Lung (tissue), 12 donors: Measurements from ENCODE around the gene TAC4. TPM values are rescaled to one million over a fixed set of nuclear protein-coding genes. Genes with fewer than 3 reads are reported as not detected.
"Not testable (repeated sequence)": the region's sequence is repeated elsewhere in the genome, so short reads cannot be mapped to it uniquely, and the experiment has no call there.

Experiments
- ATAC-seq: fragments of 200-7000 bp; cut with Tn5 transposase; one replicate; pipeline ENCODE4 v1.9.1; 2020; ENCODE audit warnings: moderate number of reproducible peaks; ENCODE audit not compliant: insufficient read depth, low FRiP score
- DNase-seq, 3 donors: peaks; one replicate each; pipeline ENCODE4 v3.0.0-alpha.2; 2013 to 2017
- H3K27ac ChIP-seq, 2 donors: one replicate each; pipeline ENCODE4 v1.5.1; 2013; ENCODE audit warnings: mild to moderate bottlenecking in 2 of 2, moderate library complexity in 2 of 2, control low read depth in 1 of 2, inconsistent platforms in 1 of 2, low read depth in 1 of 2, low read length in 1 of 2
- H3K27me3 ChIP-seq, 3 donors: one replicate each; pipeline ENCODE4 v1.5.1; 2013; ENCODE audit warnings: low read length in 2 of 3; ENCODE audit not compliant: control insufficient read depth in 3 of 3, insufficient read depth in 3 of 3
- H3K36me3 ChIP-seq, 4 donors: one replicate each; pipeline ENCODE4 v1.5.1; 2013; ENCODE audit warnings: low read length in 4 of 4, mild to moderate bottlenecking in 1 of 4, moderate library complexity in 1 of 4; ENCODE audit not compliant: control insufficient read depth in 4 of 4, insufficient read depth in 4 of 4
- H3K4me1 ChIP-seq, 5 donors: one replicate each; pipeline ENCODE4 v1.5.1; 2013; ENCODE audit warnings: low read length in 5 of 5, mild to moderate bottlenecking in 2 of 5, moderate library complexity in 1 of 5; ENCODE audit not compliant: control insufficient read depth in 5 of 5, insufficient read depth in 5 of 5
- H3K4me3 ChIP-seq: one replicate; pipeline ENCODE4 v1.5.1; 2013; ENCODE audit warnings: mild to moderate bottlenecking, control low read depth, moderate library complexity
- H3K9ac ChIP-seq, 2 donors: one replicate each; pipeline ENCODE4 v1.5.1; 2013; ENCODE audit warnings: low read length in 2 of 2, control low read depth in 1 of 2; ENCODE audit not compliant: insufficient read depth in 1 of 2
- H3K9me3 ChIP-seq, 4 donors: one replicate each; pipeline ENCODE4 v1.5.1; 2013; ENCODE audit warnings: low read length in 3 of 4, mild to moderate bottlenecking in 1 of 4, moderate library complexity in 1 of 4; ENCODE audit not compliant: control insufficient read depth in 4 of 4, insufficient read depth in 3 of 4
- WGBS, 2 donors: extraction: QIAGEN DNeasy Blood & Tissue Kit; methylation state at CpG; one replicate each; pipeline ENCODE4 v1.1.7; 2013; 5-methylcytosine and 5-hydroxymethylcytosine counted together
- polyA plus RNA-seq, 2 donors: library from polyadenylated mRNA; stranded (reverse); fragments of 200-250 nt; gene quantifications; one replicate each; pipeline ENCODE4 v1.2.1, GENCODE V29; 2013
- total RNA-seq, 2 donors: library from RNA; depleted of rRNA in 1 of 2; stranded (reverse); fragments of >200 nt in 1 of 2; gene quantifications; one replicate each; pipeline ENCODE4 v1.2.1, GENCODE V29; 2014 to 2021
- TF ChIP-seq, protein P1 (sequence below): IDR thresholded peaks from 2 replicates; pipeline ENCODE4 v1.5.1; 2012; ENCODE audit warnings: mild to moderate bottlenecking; ENCODE audit errors: control extremely low read depth, extremely low read depth
- donor health status: control.
- donor health status: control.
- donor health status: Bipolar disorder and iron deficiency.
- donor health status: healthy.
- donor health status: DM: yes; HTN: yes; CAD: no.

Gene TAC4
- total and polyA plus RNA-seq, 4 donors = not detected

DNA sequence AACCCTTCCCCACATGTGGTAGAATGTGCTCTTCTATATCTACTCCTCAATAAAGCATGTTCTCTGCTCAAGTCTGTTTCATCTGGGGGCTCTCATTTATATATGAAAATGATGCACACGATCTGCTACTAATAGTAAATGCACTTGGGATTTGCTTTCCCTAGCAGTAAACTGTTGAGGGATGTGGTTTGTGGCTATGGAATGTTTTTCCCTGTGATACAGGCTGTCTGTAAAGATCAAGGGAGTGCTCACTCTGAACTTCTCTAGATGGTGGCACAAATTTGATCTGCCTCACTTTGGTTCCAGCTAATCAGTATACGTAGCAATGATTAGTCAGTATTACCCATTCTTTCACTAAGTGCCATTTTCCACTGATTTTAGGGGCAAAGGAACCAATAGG is 18.8 kb downstream of the TAC4 start:
- H3K36me3 ChIP-seq = peaks cover 6 to 30% (median 25%) of the 10 kb centered on the region in 4 donors
- no peak for ATAC-seq
- H3K4me1 ChIP-seq = peaks cover 0 to 8% (median under 1%) of the 10 kb centered on the region in 5 donors
- 84 to 85% methylated on average over 2 of the region's 2 CpGs for WGBS, 2 donors
- no peak for DNase-seq
- no peak overlapping the region for H3K4me3 ChIP-seq
- H3K9me3 ChIP-seq = no peaks in the 10 kb centered on the region
- H3K9ac ChIP-seq = no peak overlapping the region
- TF ChIP-seq, protein P1, sequence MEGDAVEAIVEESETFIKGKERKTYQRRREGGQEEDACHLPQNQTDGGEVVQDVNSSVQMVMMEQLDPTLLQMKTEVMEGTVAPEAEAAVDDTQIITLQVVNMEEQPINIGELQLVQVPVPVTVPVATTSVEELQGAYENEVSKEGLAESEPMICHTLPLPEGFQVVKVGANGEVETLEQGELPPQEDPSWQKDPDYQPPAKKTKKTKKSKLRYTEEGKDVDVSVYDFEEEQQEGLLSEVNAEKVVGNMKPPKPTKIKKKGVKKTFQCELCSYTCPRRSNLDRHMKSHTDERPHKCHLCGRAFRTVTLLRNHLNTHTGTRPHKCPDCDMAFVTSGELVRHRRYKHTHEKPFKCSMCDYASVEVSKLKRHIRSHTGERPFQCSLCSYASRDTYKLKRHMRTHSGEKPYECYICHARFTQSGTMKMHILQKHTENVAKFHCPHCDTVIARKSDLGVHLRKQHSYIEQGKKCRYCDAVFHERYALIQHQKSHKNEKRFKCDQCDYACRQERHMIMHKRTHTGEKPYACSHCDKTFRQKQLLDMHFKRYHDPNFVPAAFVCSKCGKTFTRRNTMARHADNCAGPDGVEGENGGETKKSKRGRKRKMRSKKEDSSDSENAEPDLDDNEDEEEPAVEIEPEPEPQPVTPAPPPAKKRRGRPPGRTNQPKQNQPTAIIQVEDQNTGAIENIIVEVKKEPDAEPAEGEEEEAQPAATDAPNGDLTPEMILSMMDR = no peak
- H3K27me3 ChIP-seq = no peaks in the 10 kb centered on the region
- H3K27ac ChIP-seq = no peak overlapping the region

DNA sequence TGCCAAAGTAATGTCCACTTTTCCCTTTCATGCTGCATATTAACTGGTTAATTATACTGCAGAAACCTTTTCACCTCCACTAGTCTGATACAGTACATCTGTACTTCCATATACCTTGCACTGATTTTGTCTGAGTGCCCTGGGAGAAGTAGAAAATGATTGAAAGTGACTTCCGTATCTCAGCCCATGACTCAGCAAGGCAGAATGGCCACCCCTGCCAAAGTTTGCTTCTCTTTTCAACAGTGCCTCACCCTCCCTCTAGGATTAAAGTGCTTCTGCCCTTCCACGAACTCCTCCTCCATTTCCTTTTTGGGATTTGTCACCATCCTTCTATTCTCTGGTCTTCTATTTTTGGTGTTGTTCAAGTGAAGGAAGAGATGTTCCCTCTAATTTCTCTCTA is 19.5 kb downstream of the TAC4 start:
- peak; percentile 39 for ATAC-seq
- WGBS, 2 donors = 24 to 33% methylated on average over 2 of the region's 2 CpGs
- not testable (repeated sequence) for H3K27me3 ChIP-seq, H3K9ac ChIP-seq, H3K4me1 ChIP-seq, DNase-seq, H3K4me3 ChIP-seq, H3K9me3 ChIP-seq
- peak overlapping the region in 1 of 2 donors; percentile 41 for H3K27ac ChIP-seq
- H3K36me3 ChIP-seq = peaks cover 10 to 37% (median 31%) of the 10 kb centered on the region in 4 donors

DNA sequence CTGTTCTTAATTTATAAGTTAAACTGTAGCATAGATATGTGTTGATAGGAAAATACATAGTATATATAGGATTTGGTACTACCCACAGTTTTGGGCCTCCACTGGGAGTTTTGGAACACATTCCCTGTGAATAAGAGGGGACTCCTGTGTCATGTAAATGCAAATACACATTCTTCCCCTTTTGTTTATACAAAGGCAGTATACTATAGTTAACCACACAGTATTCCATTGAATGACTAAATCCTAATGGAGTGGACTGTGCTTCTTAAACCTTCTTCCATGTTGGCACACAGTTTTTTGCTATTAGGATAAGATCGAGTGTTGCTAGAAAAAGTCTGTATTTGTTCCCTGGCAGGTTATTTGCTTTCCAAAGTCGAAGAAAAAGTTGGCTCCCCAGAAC is 22.2 kb downstream of the TAC4 start:
- no peak for ATAC-seq
- no peaks in the 10 kb centered on the region for H3K27me3 ChIP-seq

DNA sequence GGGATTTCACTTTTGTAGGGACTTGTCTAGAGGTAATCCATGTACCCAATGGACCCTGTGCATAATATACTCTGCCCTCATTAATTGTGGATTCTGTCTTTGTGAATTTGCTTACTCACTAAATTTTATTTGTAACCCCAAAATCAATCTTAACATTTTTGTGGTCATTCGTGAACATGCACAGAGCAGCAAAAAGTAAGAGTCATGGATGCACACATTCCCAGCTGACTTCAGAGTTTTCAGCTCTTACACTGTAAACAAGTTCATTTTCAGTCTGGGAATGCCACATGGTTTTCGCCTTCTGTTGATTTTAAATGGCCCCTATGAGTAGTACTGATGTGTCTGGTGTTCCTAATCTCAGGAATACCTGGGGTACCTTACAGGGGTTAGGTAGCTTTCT is 24.3 kb downstream of the TAC4 start:
- DNase-seq (no peak), ATAC-seq (no peak)
- peaks cover 23 to 50% (median 44%) of the 10 kb centered on the region in 4 donors for H3K36me3 ChIP-seq
- H3K27me3 ChIP-seq = no peaks in the 10 kb centered on the region
- WGBS, 2 donors = 95 to 96% methylated on average over 2 of the region's 2 CpGs
- H3K27ac ChIP-seq = no peak overlapping the region
- H3K9ac ChIP-seq = no peak overlapping the region
- no peak overlapping the region for H3K4me3 ChIP-seq
- TF ChIP-seq, protein P1 = no peak
- H3K4me1 ChIP-seq = peaks cover 0 to 9% (median 4%) of the 10 kb centered on the region in 5 donors
- no peaks in the 10 kb centered on the region for H3K9me3 ChIP-seq

More for the DNA sequence above, 22.2 kb downstream of the TAC4 start:
- no peaks in the 10 kb centered on the region for H3K9me3 ChIP-seq
- 75 to 86% methylated on average over 2 of the region's 2 CpGs for WGBS, 2 donors
- H3K36me3 ChIP-seq = peaks cover 23 to 52% (median 43%) of the 10 kb centered on the region in 4 donors
- DNase-seq = no peak
- TF ChIP-seq, protein P1 = no peak
- H3K4me1 ChIP-seq = peaks cover 0 to 9% (median 4%) of the 10 kb centered on the region in 5 donors
- no peak overlapping the region for H3K4me3 ChIP-seq
- no peak overlapping the region for H3K27ac ChIP-seq
- H3K9ac ChIP-seq = no peak overlapping the region
